Muscle layer of duodenum (tissue), 2 donors: Measurements from ENCODE around the gene NEGR1.

Source experiments
- H3K27ac ChIP-seq: one replicate; pipeline ENCODE4 v1.7.0; 2013; ENCODE audit warnings: mild to moderate bottlenecking, low read length
- H3K27me3 ChIP-seq: one replicate; pipeline ENCODE4 v1.7.0; 2013; ENCODE audit warnings: low read depth, mild to moderate bottlenecking, control low read depth, low read length
- H3K36me3 ChIP-seq, 2 donors: one replicate each; pipeline ENCODE4 v1.7.0; 2013; ENCODE audit warnings: low read length in 2 of 2, control low read depth in 1 of 2, mild to moderate bottlenecking in 1 of 2; ENCODE audit not compliant: insufficient read depth in 2 of 2, control insufficient read depth in 1 of 2
- H3K4me1 ChIP-seq, 2 donors: one replicate each; pipeline ENCODE4 v1.7.0; 2013; ENCODE audit warnings: low read length in 2 of 2, mild to moderate bottlenecking in 2 of 2, control low read depth in 1 of 2, moderate library complexity in 1 of 2; ENCODE audit not compliant: insufficient read depth in 2 of 2, control insufficient read depth in 1 of 2
- H3K4me3 ChIP-seq, 2 donors: one replicate each; pipeline ENCODE4 v1.7.0; 2013; ENCODE audit warnings: low read length in 2 of 2, low read depth in 1 of 2, mild to moderate bottlenecking in 1 of 2
- H3K9me3 ChIP-seq, 2 donors: one replicate each; pipeline ENCODE4 v1.7.0; 2013; ENCODE audit warnings: low read length in 2 of 2, control low read depth in 1 of 2, mild to moderate bottlenecking in 1 of 2; ENCODE audit not compliant: control insufficient read depth in 1 of 2
- donor health status: healthy.

Gene NEGR1

GRCh38 chr1:71634159-71634558 is 648.2 kb downstream of the NEGR1 start:
- Histone ChIP-seq H3K9me3 (peaks cover 0 to 6% of the 10 kb centered on the region in 2 donors), H3K27ac (no peak overlapping the region), H3K4me3 (no peak overlapping the region), H3K27me3 (no peaks in the 10 kb centered on the region), H3K4me1 (no peaks in the 10 kb centered on the region), H3K36me3 (no peaks in the 10 kb centered on the region)

GRCh38 chr1:71630073-71630472 is 652.3 kb downstream of the NEGR1 start:
- H3K4me3 ChIP-seq: no peak overlapping the region
- no peak overlapping the region for H3K27ac ChIP-seq
- no peaks in the 10 kb centered on the region for H3K4me1 ChIP-seq
- no peaks in the 10 kb centered on the region for H3K36me3 ChIP-seq
- peaks cover 0 to under 1% of the 10 kb centered on the region in 2 donors for H3K9me3 ChIP-seq
- H3K27me3 ChIP-seq: no peaks in the 10 kb centered on the region

- H3K27me3 ChIP-seq: no peaks in the 10 kb centered on the region
- H3K36me3 ChIP-seq: no peaks in the 10 kb centered on the region
- no peak overlapping the region for H3K27ac ChIP-seq
- H3K4me3 ChIP-seq: no peak overlapping the region
- no peaks in the 10 kb centered on the region for H3K9me3 ChIP-seq
- no peaks in the 10 kb centered on the region for H3K4me1 ChIP-seq
Measured at GRCh38 chr1:71625004-71625403, 657.3 kb downstream of the NEGR1 start.

GRCh38 chr1:71623888-71624287 is 658.5 kb downstream of the NEGR1 start:
- Histone ChIP-seq H3K27me3 (no peaks in the 10 kb centered on the region), H3K4me1 (no peaks in the 10 kb centered on the region), H3K27ac (no peak overlapping the region), H3K9me3 (no peaks in the 10 kb centered on the region), H3K4me3 (no peak overlapping the region), H3K36me3 (no peaks in the 10 kb centered on the region)

GRCh38 chr1:71621785-71622184 is 660.6 kb downstream of the NEGR1 start:
- Histone ChIP-seq H3K27me3 (no peaks in the 10 kb centered on the region), H3K4me1 (no peaks in the 10 kb centered on the region), H3K9me3 (no peaks in the 10 kb centered on the region), H3K4me3 (no peak overlapping the region), H3K27ac (no peak overlapping the region), H3K36me3 (no peaks in the 10 kb centered on the region)

- Histone ChIP-seq H3K27ac (no peak overlapping the region), H3K36me3 (no peaks in the 10 kb centered on the region), H3K27me3 (no peaks in the 10 kb centered on the region), H3K9me3 (no peaks in the 10 kb centered on the region), H3K4me1 (no peaks in the 10 kb centered on the region), H3K4me3 (no peak overlapping the region)
Measured at GRCh38 chr1:71618766-71619530, 663.4 kb downstream of the NEGR1 start.

- H3K4me3 ChIP-seq: no peak overlapping the region
- no peak overlapping the region for H3K27ac ChIP-seq
Measured at GRCh38 chr1:71618191-71618590, 664.1 kb downstream of the NEGR1 start.

GRCh38 chr1:71610476-71610875 is 671.9 kb downstream of the NEGR1 start:
- Histone ChIP-seq H3K9me3 (no peaks in the 10 kb centered on the region), H3K36me3 (peaks cover 0 to 11% of the 10 kb centered on the region in 2 donors), H3K4me1 (no peaks in the 10 kb centered on the region), H3K27ac (no peak overlapping the region), H3K4me3 (no peak overlapping the region), H3K27me3 (no peaks in the 10 kb centered on the region)

More at GRCh38 chr1:71618191-71618590, 664.1 kb downstream of the NEGR1 start:
- Histone ChIP-seq H3K36me3 (no peaks in the 10 kb centered on the region), H3K27me3 (no peaks in the 10 kb centered on the region), H3K9me3 (no peaks in the 10 kb centered on the region), H3K4me1 (no peaks in the 10 kb centered on the region)

GRCh38 chr1:71603044-71603776 is 679.1 kb downstream of the NEGR1 start:
- Histone ChIP-seq H3K4me3 (no peak overlapping the region), H3K9me3 (no peaks in the 10 kb centered on the region), H3K27me3 (no peaks in the 10 kb centered on the region), H3K27ac (no peak overlapping the region), H3K36me3 (peaks cover 0 to 5% of the 10 kb centered on the region in 2 donors), H3K4me1 (no peaks in the 10 kb centered on the region)

GRCh38 chr1:71600023-71600422 is 682.3 kb downstream of the NEGR1 start:
- H3K9me3 ChIP-seq: no peaks in the 10 kb centered on the region
- H3K4me1 ChIP-seq: no peaks in the 10 kb centered on the region

GRCh38 chr1:71599306-71599705 is 683.0 kb downstream of the NEGR1 start:
- H3K4me1 ChIP-seq: no peaks in the 10 kb centered on the region
- H3K27ac ChIP-seq: no peak overlapping the region
- no peaks in the 10 kb centered on the region for H3K9me3 ChIP-seq
- no peaks in the 10 kb centered on the region for H3K36me3 ChIP-seq
- H3K4me3 ChIP-seq: no peak overlapping the region
- H3K27me3 ChIP-seq: no peaks in the 10 kb centered on the region

More at GRCh38 chr1:71600023-71600422, 682.3 kb downstream of the NEGR1 start:
- no peaks in the 10 kb centered on the region for H3K27me3 ChIP-seq
- no peak overlapping the region for H3K4me3 ChIP-seq
- no peak overlapping the region for H3K27ac ChIP-seq
- H3K36me3 ChIP-seq: no peaks in the 10 kb centered on the region
